Kidney (tissue), 14 donors: ENCODE data around the gene TAF8. TPM values are rescaled to one million over a fixed set of nuclear protein-coding genes. Genes with fewer than 3 reads are reported as not detected.
A peak's percentile ranks its signal among the peaks of the same experiment; 100 is the strongest.

ENCODE experiments used
- DNase-seq, 5 donors: peaks; one replicate each; pipeline ENCODE4 v3.0.0-alpha.2; 2013 to 2020
- FAIRE-seq: peaks from 2 replicates; lab custom pipeline; 2012; peaks lifted over from hg19 to GRCh38; lab: Jason Lieb, UNC
- H3K27ac ChIP-seq, 2 donors: one replicate each; pipeline ENCODE4 v1.7.0; 2013; ENCODE audit warnings: low read depth in 2 of 2, low read length in 2 of 2, inconsistent platforms in 1 of 2
- H3K27me3 ChIP-seq: one replicate; pipeline ENCODE4 v1.7.1; 2013; ENCODE audit warnings: low read length, inconsistent platforms; ENCODE audit not compliant: control insufficient read depth, insufficient read depth
- H3K36me3 ChIP-seq, 3 donors: one replicate each; pipeline versions ENCODE4 v1.7.0 to v1.7.1; 2013; ENCODE audit warnings: low read length in 3 of 3, control low read depth in 1 of 3, inconsistent platforms in 1 of 3; ENCODE audit not compliant: insufficient read depth in 3 of 3, control insufficient read depth in 2 of 3
- H3K4me1 ChIP-seq, 3 donors: one replicate each; pipeline versions ENCODE4 v1.7.0 to v1.7.1; 2013; ENCODE audit warnings: low read length in 3 of 3, inconsistent platforms in 1 of 3, low read depth in 1 of 3; ENCODE audit not compliant: control insufficient read depth in 2 of 3, insufficient read depth in 2 of 3
- H3K4me3 ChIP-seq, 3 donors: one replicate each; pipeline versions ENCODE4 v1.7.0 to v1.8.1; 2013; ENCODE audit warnings: low read length in 3 of 3, control low read depth in 1 of 3, inconsistent platforms in 1 of 3
- H3K9ac ChIP-seq, 3 donors: one replicate each; pipeline versions ENCODE4 v1.7.0 to v1.7.1; 2013; ENCODE audit warnings: low read length in 3 of 3, control low read depth in 1 of 3, inconsistent platforms in 1 of 3
- H3K9me3 ChIP-seq, 3 donors: one replicate each; pipeline versions ENCODE4 v1.7.0 to v1.7.1; 2013; ENCODE audit warnings: low read length in 3 of 3, control low read depth in 1 of 3, inconsistent platforms in 1 of 3; ENCODE audit not compliant: control insufficient read depth in 2 of 3, insufficient read depth in 1 of 3
- CTCF ChIP-seq: IDR thresholded peaks from 3 replicates; pipeline ENCODE4 v1.5.1; 2012; ENCODE audit warnings: mild to moderate bottlenecking, moderate library complexity, borderline replicate concordance; ENCODE audit not compliant: insufficient read depth; ENCODE audit errors: extremely low read depth
- intact Hi-C: fragments of 100-400 bp; cut with DNase I; formaldehyde crosslinking; loops from one replicate; pipeline ENCODE4 v1.11.1; 2022
- polyA plus RNA-seq: library from polyadenylated mRNA; stranded (reverse); fragments of 350-450 nt; fragmentation: Illumina TruSeq; extraction: RNeasy Lipid Tissue Mini Kit (QIAGEN cat#74804); gene quantifications from one replicate; pipeline ENCODE4 v1.2.3, GENCODE V29; 2014; ENCODE audit warnings: low read depth, low replicate concordance; ENCODE audit not compliant: insufficient read depth
- total RNA-seq: library from RNA; stranded (reverse); fragmentation: NEBNext Ultra II Directional; extraction: Animal tissue kit (Norgen Biotek cat#: 25700); gene quantifications from one replicate; pipeline ENCODE4 v1.2.1, GENCODE V29; 2021
- donor health status: control.
- donor health status: control.
- donor health status: control.
- donor health status: control.
- donor health status: control.
- donor health status: DM: yes; HTN: yes; CAD: no.
- donor health status: Normal renal cell carcinoma (clear cell type).

Gene TAF8
- total and polyA plus RNA-seq, 2 donors from 2014 or later = 16.3 to 32.0 TPM

- DNase-seq = no peak
- intact Hi-C loops = no loop called here
- FAIRE-seq = no peak
- Histone ChIP-seq H3K9ac (no peak overlapping the region), H3K27ac (no peak overlapping the region), H3K27me3 (no peaks in the 10 kb centered on the region), H3K4me3 (no peak overlapping the region), H3K36me3 (no peaks in the 10 kb centered on the region), H3K9me3 (no peaks in the 10 kb centered on the region), H3K4me1 (peaks cover 0 to 8% (median 0%) of the 10 kb centered on the region in 3 donors)
- no peak for TF ChIP-seq CTCF
These were observed 21.1 kb upstream of the TAF8 start for GRCh38 chr6:42029062-42029685.

GRCh38 chr6:42029881-42030280 lies 20.4 kb upstream of the TAF8 start:
- FAIRE-seq (no peak), DNase-seq (no peak)
- Histone ChIP-seq H3K4me3 (no peak overlapping the region), H3K27me3 (no peaks in the 10 kb centered on the region), H3K9me3 (no peaks in the 10 kb centered on the region), H3K9ac (no peak overlapping the region), H3K27ac (no peak overlapping the region), H3K4me1 (peaks cover 0 to 8% (median 0%) of the 10 kb centered on the region in 3 donors), H3K36me3 (no peaks in the 10 kb centered on the region)
- no peak for TF ChIP-seq CTCF
- intact Hi-C loops = no loop called here

GRCh38 chr6:42030585-42031506 lies 19.5 kb upstream of the TAF8 start:
- no peak for FAIRE-seq
- H3K4me1 ChIP-seq = peaks cover 0 to 8% (median 0%) of the 10 kb centered on the region in 3 donors
- no peak overlapping the region for H3K27ac ChIP-seq
- peak in 3 of 5 donors; percentile 40 to 80 (median 42) for DNase-seq
- H3K36me3 ChIP-seq = no peaks in the 10 kb centered on the region
- TF ChIP-seq CTCF = no peak
- H3K9me3 ChIP-seq = no peaks in the 10 kb centered on the region
- H3K27me3 ChIP-seq = no peaks in the 10 kb centered on the region
- H3K4me3 ChIP-seq = no peak overlapping the region
- H3K9ac ChIP-seq = no peak overlapping the region
- intact Hi-C loops = no loop called here
